Adrenal gland (tissue), 12 donors: Measurements from ENCODE around the gene RNASEH1. TPM values are rescaled to one million over a fixed set of nuclear protein-coding genes. Genes with fewer than 3 reads are reported as not detected.
A peak's percentile ranks its signal among the peaks of the same experiment; 100 is the strongest.

Source experiments
- DNase-seq, 7 donors: peaks; one replicate each; pipeline ENCODE4 v3.0.0-alpha.2; 2019 to 2020
- H3K27ac ChIP-seq, 5 donors: fragments of 200-600 bp; sonication (generic) in 4 of 5; 1 replicate in 3 of 5; 2 replicates in 2 of 5; pipeline versions ENCODE4 v1.5.1 to v1.8.0; 2016 to 2020; ENCODE audit warnings: mild to moderate bottlenecking in 1 of 5
- H3K27me3 ChIP-seq: fragments of 200-600 bp; 2 replicates; pipeline ENCODE4 v1.8.0; 2021
- H3K36me3 ChIP-seq, 2 donors: fragments of 200-600 bp; replicated peaks in 1 of 2; 1 replicate in 1 of 2; 2 replicates in 1 of 2; pipeline versions ENCODE4 v1.5.1 to v1.8.0; 2018 to 2022
- H3K4me1 ChIP-seq, 2 donors: fragments of 200-600 bp; replicated peaks in 1 of 2; 1 replicate in 1 of 2; 2 replicates in 1 of 2; pipeline versions ENCODE4 v1.5.1 to v1.8.0; 2018 to 2021
- H3K4me3 ChIP-seq, 4 donors: fragments of 200-600 bp; sonication (generic) in 3 of 4; one replicate each; pipeline ENCODE4 v1.5.1; 2016 to 2018
- H3K9me3 ChIP-seq, 3 donors: fragments of 200-600 bp; sonication (generic) in 1 of 3; replicated peaks in 1 of 3; 1 replicate in 2 of 3; 2 replicates in 1 of 3; pipeline versions ENCODE4 v1.5.1 to v1.8.0; 2016 to 2021
- POLR2A ChIP-seq, 2 donors: fragments of 450-650 bp; IDR thresholded peaks; one replicate each; pipeline ENCODE4 v1.6.1; 2017; ENCODE audit warnings: antibody characterized with exemption in 2 of 2, mild to moderate bottlenecking in 2 of 2, moderate library complexity in 1 of 2
- WGBS, 4 donors: extraction: QIAGEN DNeasy Blood & Tissue Kit in 2 of 4; methylation state at CpG; one replicate each; pipeline versions ENCODE4 v1.1.5 to v1.1.7; 2013 to 2017; 5-methylcytosine and 5-hydroxymethylcytosine counted together
- intact Hi-C, 2 donors: fragments of 100-400 bp; cut with DNase I; formaldehyde crosslinking; loops; one replicate each; pipeline versions ENCODE4 v1.14.1 to v1.15.0; 2022 to 2023
- polyA plus RNA-seq, 3 donors: library from polyadenylated mRNA; stranded (reverse); fragments of 200-250 nt in 2 of 3; fragments of 350-450 nt in 1 of 3; fragmentation: Illumina TruSeq in 1 of 3; extraction: RNeasy Lipid Tissue Mini Kit (QIAGEN cat#74804) in 1 of 3; gene quantifications; one replicate each; pipeline ENCODE4 v1.2.3, GENCODE V29; 2013 to 2014
- total RNA-seq, 9 donors: library from RNA; depleted of rRNA in 4 of 9; stranded (reverse); fragments of >200 nt in 4 of 9; fragments of 120-200 nt in 1 of 9; fragmentation: NEBNext Ultra II Directional in 1 of 9; extraction: Animal tissue kit (Norgen Biotek cat#: 25700) in 1 of 9; gene quantifications; one replicate each; pipeline versions ENCODE4 v1.1.0 to v1.2.4, GENCODE V29; 2013 to 2023
- TF ChIP-seq, protein P1 (sequence below), 6 experiments: fragments of 450-650 bp in 4 of 6; fragments of 200-600 bp in 2 of 6; sonication (generic) in 1 of 6; IDR thresholded peaks; 1 replicate in 5 of 6; 2 replicates in 1 of 6; pipeline versions ENCODE4 v1.5.1 to v1.8.0; 2016 to 2021; ENCODE audit warnings: antibody characterized with exemption in 6 of 6, mild to moderate bottlenecking in 2 of 6, moderate library complexity in 1 of 6
- donor health status: healthy with polysubstance abuse.
- donor health status: Bipolar disorder and iron deficiency.
- donor health status: DM: yes; HTN: yes; CAD: no.
- donor health status: DM: no; HTN: no; CAD: no.
- donor health status: DM: no; HTN: no; CAD: no.
- donor health status: DM: yes; HTN: yes; CAD: no.

RNASEH1 gene
- total and polyA plus RNA-seq, 12 donors, result 4.5 to 27.6 (median 17.5) TPM

DNA sequence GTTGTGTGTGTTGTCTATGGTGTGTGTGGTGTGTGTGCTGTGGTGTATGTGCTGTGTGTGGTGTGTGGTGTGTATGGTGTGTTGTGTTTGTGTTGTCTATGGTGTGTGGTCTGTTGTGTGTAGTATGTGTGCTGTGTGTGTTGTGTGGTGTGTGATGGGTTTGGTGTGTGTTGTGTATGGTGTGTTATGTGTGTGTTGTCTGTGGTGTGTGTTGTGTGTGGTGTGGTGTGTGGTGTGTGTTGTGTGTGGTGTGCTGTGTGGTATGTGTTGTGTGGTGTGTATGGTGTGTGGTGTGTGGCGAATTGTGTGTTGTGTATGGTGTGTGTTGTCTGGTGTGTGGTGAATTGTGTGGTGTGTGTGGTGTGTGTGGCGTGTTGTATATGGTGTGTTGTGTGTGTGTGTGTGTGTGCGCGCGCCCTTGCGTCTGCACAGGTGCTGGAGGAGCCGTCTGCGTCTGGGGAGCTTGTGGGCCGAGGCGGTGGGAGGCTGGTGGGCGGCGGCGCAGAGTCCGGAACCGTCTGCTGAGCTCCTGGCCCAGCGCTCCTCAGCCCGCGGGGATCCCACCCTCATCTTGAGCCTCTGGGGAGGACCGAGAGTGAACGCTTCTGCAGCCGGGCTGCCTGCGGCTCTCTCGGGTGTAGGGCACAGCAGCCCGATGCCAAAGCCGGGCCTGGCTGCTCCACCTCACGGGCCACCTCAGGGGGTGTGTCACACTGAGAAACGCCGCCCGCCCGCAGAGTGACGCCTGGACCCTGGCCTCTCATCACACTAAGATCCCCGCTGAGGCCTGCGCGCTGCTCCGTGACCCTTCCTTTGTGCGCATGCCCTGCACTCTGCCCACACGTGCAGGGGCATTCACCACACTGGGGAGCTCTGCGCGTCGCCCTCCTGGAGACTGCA is 30.0 kb downstream of the RNASEH1 start:
- Histone ChIP-seq H3K4me3 (no peak overlapping the region), H3K9me3 (no peaks in the 10 kb centered on the region), H3K27me3 (no peaks in the 10 kb centered on the region), H3K27ac (no peak overlapping the region), H3K4me1 (peaks cover 7 to 21% of the 10 kb centered on the region in 2 donors), H3K36me3 (no peaks in the 10 kb centered on the region)
- intact Hi-C loops, result no loop called here
- DNase-seq, result peak in 1 of 7 donors; percentile 49
- 83 to 94% (median 89%) methylated on average over 28 to 40 of the region's 40 CpGs for WGBS, 4 donors
- TF ChIP-seq POLR2A (IDR thresholded peaks at IDR 0.05), result no peak
- TF ChIP-seq, protein P1, sequence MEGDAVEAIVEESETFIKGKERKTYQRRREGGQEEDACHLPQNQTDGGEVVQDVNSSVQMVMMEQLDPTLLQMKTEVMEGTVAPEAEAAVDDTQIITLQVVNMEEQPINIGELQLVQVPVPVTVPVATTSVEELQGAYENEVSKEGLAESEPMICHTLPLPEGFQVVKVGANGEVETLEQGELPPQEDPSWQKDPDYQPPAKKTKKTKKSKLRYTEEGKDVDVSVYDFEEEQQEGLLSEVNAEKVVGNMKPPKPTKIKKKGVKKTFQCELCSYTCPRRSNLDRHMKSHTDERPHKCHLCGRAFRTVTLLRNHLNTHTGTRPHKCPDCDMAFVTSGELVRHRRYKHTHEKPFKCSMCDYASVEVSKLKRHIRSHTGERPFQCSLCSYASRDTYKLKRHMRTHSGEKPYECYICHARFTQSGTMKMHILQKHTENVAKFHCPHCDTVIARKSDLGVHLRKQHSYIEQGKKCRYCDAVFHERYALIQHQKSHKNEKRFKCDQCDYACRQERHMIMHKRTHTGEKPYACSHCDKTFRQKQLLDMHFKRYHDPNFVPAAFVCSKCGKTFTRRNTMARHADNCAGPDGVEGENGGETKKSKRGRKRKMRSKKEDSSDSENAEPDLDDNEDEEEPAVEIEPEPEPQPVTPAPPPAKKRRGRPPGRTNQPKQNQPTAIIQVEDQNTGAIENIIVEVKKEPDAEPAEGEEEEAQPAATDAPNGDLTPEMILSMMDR (IDR thresholded peaks at IDR 0.05), result no peak

DNA sequence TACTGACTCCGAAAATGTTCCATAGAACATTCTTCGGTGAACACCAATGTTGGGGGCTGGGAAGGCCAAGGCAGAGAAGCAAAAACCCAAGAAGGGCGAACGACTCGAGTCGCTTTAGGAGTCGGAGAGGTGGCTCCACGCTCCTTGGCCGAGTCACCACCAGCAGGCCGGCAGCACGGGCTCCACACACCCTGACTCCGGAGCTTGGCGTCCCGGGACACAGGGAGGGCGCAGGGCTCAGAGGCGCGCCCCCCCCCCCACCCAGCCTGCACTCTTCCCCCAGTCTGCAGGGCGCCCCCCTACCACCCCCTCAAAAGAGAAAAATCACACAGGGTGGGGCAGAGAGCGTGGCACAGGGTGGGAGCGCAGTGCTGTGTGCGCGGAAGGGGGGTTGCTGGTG is 31.3 kb downstream of the RNASEH1 start:
- DNase-seq, result peak in 1 of 7 donors; percentile 40
- intact Hi-C loops, result no loop called here
- peaks cover 7 to 28% of the 10 kb centered on the region in 2 donors for H3K4me1 ChIP-seq
- H3K27ac ChIP-seq, result no peak overlapping the region
- no peak overlapping the region for H3K4me3 ChIP-seq
- WGBS, 4 donors, result 87 to 94% (median 92%) methylated on average over 11 to 22 of the region's 22 CpGs
- no peaks in the 10 kb centered on the region for H3K9me3 ChIP-seq
- TF ChIP-seq, protein P1 (IDR thresholded peaks at IDR 0.05), result no peak
- no peak for TF ChIP-seq POLR2A (IDR thresholded peaks at IDR 0.05)
- no peaks in the 10 kb centered on the region for H3K27me3 ChIP-seq
- no peaks in the 10 kb centered on the region for H3K36me3 ChIP-seq

DNA sequence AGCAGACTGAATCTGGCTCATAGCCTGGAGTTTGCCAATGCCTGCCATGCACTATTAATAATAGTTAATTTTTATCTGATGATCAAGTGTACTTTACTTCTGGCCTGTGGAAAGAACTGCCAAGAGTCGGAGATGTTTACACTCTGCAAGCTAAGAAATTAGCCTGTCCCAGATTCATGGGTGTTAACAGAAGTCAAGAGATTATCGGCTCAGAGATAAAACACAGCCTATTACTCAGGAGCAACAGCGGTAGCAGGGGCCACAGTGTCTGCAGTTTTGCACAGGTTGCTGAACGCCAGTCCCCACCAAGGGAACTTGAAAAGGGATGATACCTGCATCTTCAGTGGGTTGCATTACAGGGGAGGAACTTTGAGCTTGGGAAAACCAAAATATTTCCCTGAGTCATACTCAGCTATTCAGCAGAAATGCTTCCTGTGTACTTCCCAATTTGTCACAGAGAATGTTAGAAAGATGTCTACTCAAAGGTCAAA is 34.5 kb downstream of the RNASEH1 start:
- H3K27me3 ChIP-seq, result no peaks in the 10 kb centered on the region
- peak overlapping the region in 3 of 5 donors; percentile 0 to 81 (median 15) for H3K27ac ChIP-seq
- 27 to 36% (median 31%) methylated on average over 4 of the region's 4 CpGs for WGBS, 4 donors
- H3K9me3 ChIP-seq, result no peaks in the 10 kb centered on the region
- no peak overlapping the region for H3K4me3 ChIP-seq
- peak in 1 of 7 donors; percentile 53 for DNase-seq
- H3K4me1 ChIP-seq, result peaks cover 7 to 39% of the 10 kb centered on the region in 2 donors
- intact Hi-C loops, result no loop called here
- no peaks in the 10 kb centered on the region for H3K36me3 ChIP-seq
- TF ChIP-seq, protein P1 (IDR thresholded peaks at IDR 0.05), result no peak
- no peak for TF ChIP-seq POLR2A (IDR thresholded peaks at IDR 0.05)

DNA sequence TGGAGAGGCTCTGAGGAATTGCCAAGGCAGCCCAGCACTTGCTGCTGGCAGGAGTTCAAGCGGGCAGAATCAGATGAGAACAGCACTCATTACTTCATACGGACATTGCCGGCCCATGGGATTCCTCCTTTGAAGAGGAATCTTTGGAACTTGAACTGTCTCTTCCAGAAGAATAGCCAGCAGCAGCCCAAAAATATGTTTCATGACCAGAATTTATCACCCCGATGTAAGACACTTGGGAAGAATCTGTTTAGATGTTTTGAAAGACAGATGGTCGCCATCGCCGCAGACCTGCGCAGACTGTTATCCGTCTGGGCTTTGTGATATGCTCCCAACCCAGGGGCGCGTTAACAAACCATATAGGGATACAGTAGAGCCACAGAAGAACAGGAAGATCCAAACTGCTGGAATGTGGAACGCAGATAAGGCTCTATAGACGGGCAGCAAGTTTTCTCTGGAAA is 35.1 kb downstream of the RNASEH1 start:
- TF ChIP-seq, protein P1 (IDR thresholded peaks at IDR 0.05), result no peak
- no peak for TF ChIP-seq POLR2A (IDR thresholded peaks at IDR 0.05)
- DNase-seq, result peak in 4 of 7 donors; percentile 51 to 74 (median 54)
- no peaks in the 10 kb centered on the region for H3K36me3 ChIP-seq
- WGBS, 4 donors, result 71 to 78% (median 75%) methylated on average over 13 of the region's 13 CpGs
- peaks cover 7 to 41% of the 10 kb centered on the region in 2 donors for H3K4me1 ChIP-seq
- no peaks in the 10 kb centered on the region for H3K9me3 ChIP-seq
- H3K4me3 ChIP-seq, result peak overlapping the region in 1 of 4 donors; percentile 5
- no peaks in the 10 kb centered on the region for H3K27me3 ChIP-seq
- peak overlapping the region in 4 of 5 donors; percentile 0 to 81 (median 28) for H3K27ac ChIP-seq
- intact Hi-C loops, result no loop called here
